GM23338 (cell line): ENCODE data around the gene KIAA0232. TPM values are rescaled to one million over a fixed set of nuclear protein-coding genes. Genes with fewer than 3 reads are reported as not detected.

ENCODE experiments used
- ATAC-seq: fragments of 200-7000 bp; cut with Tn5 transposase; 3 replicates; pipeline ENCODE4 v1.9.1; 2020
- DNase-seq: peaks from one replicate; pipeline ENCODE4 v3.0.0-alpha.2; 2015; ENCODE audit warnings: low spot score
- H2AFZ ChIP-seq: fragments of 200-600 bp; sonication (generic); 2 replicates; pipeline ENCODE4 v1.8.0; 2016; ENCODE audit warnings: antibody characterized with exemption, mild to moderate bottlenecking, moderate library complexity
- H3F3A ChIP-seq: fragments of 200-600 bp; sonication (generic); replicated peaks from 2 replicates; pipeline ENCODE4 v1.8.0; 2017; ENCODE audit warnings: antibody characterized with exemption, mixed run types, low read depth
- H3K27ac ChIP-seq: fragments of 200-600 bp; sonication (generic); 2 replicates; pipeline ENCODE4 v1.6.1; 2016; ENCODE audit warnings: low read depth
- H3K27me3 ChIP-seq: fragments of 200-600 bp; sonication (generic); 2 replicates; pipeline ENCODE4 v1.8.0; 2016; ENCODE audit warnings: mild to moderate bottlenecking, mixed run types, moderate library complexity; ENCODE audit not compliant: insufficient read depth
- H3K36me3 ChIP-seq: fragments of 200-600 bp; sonication (generic); 2 replicates; pipeline ENCODE4 v1.8.0; 2016; ENCODE audit warnings: mild to moderate bottlenecking; ENCODE audit not compliant: insufficient read depth
- H3K4me1 ChIP-seq: fragments of 200-600 bp; sonication (generic); 2 replicates; pipeline ENCODE4 v1.8.0; 2016; ENCODE audit warnings: mild to moderate bottlenecking, moderate library complexity; ENCODE audit not compliant: insufficient read depth
- H3K4me2 ChIP-seq: fragments of 200-600 bp; sonication (generic); 2 replicates; pipeline ENCODE4 v1.7.1; 2017; ENCODE audit warnings: mixed run types
- H3K4me3 ChIP-seq: fragments of 200-600 bp; sonication (generic); 2 replicates; pipeline ENCODE4 v1.6.1; 2016; ENCODE audit warnings: mixed run types
- H3K79me2 ChIP-seq: fragments of 200-600 bp; sonication (generic); replicated peaks from 2 replicates; pipeline ENCODE4 v1.8.0; 2017; ENCODE audit warnings: mild to moderate bottlenecking; ENCODE audit not compliant: insufficient read depth
- H3K9me2 ChIP-seq: fragments of 200-600 bp; sonication (generic); 2 replicates; pipeline ENCODE4 v1.8.0; 2017; ENCODE audit not compliant: insufficient read depth
- H4K20me1 ChIP-seq: fragments of 200-600 bp; sonication (generic); replicated peaks from 2 replicates; pipeline ENCODE4 v1.8.0; 2017; ENCODE audit warnings: mild to moderate bottlenecking; ENCODE audit not compliant: insufficient read depth
- H3K27ac Mint-ChIP-seq: 2 replicates; pipeline ENCODE4 v1.8.0; 2020; ENCODE audit warnings: inconsistent platforms, mild to moderate bottlenecking, moderate library complexity, mixed read lengths
- H3K27me3 Mint-ChIP-seq: 3 replicates; pipeline ENCODE4 v1.8.0; 2022; ENCODE audit warnings: low read depth, mild to moderate bottlenecking, moderate library complexity, mixed read lengths, inconsistent platforms; ENCODE audit not compliant: insufficient read depth, poor library complexity
- H3K36me3 Mint-ChIP-seq: 3 replicates; pipeline ENCODE4 v1.8.0; 2021; ENCODE audit warnings: low read depth, mild to moderate bottlenecking, inconsistent platforms, moderate library complexity, mixed read lengths
- H3K4me1 Mint-ChIP-seq: 3 replicates; pipeline ENCODE4 v1.8.0; 2020; ENCODE audit warnings: mild to moderate bottlenecking, inconsistent platforms, mixed read lengths
- H3K4me3 Mint-ChIP-seq: 3 replicates; pipeline ENCODE4 v1.8.0; 2021; ENCODE audit warnings: moderate library complexity, mild to moderate bottlenecking, inconsistent platforms, mixed read lengths
- H3K9me3 Mint-ChIP-seq: 3 replicates; pipeline ENCODE4 v1.8.0; 2020; ENCODE audit warnings: moderate library complexity, mild to moderate bottlenecking, inconsistent platforms, mixed read lengths
- CREB1 ChIP-seq: fragments of 250-450 bp; sonication (Bioruptor Pico); IDR thresholded peaks from 2 replicates; pipeline ENCODE4 v1.5.0; 2020; ENCODE audit warnings: low read depth, mild to moderate bottlenecking, moderate library complexity
- CTCF ChIP-seq, 2 experiments: fragments of 200-600 bp in 1 of 2; sonication (generic) in 1 of 2; conservative IDR thresholded peaks; 2 replicates each; pipeline versions ENCODE4 v1.5.1 to v1.6.1; 2016 to 2017; ENCODE audit warnings: antibody characterized with exemption in 2 of 2, low read depth in 2 of 2, mild to moderate bottlenecking in 2 of 2, moderate library complexity in 1 of 2
- ETS1 ChIP-seq: IDR thresholded peaks from 2 replicates; pipeline ENCODE4 v1.6.1; 2016; ENCODE audit warnings: antibody characterized with exemption
- EZH2phosphoT487 ChIP-seq: fragments of 200-600 bp; sonication (generic); IDR thresholded peaks from one replicate; pipeline ENCODE4 v1.8.1; 2018; ENCODE audit warnings: antibody characterized with exemption; ENCODE audit not compliant: unreplicated experiment
- JUNB ChIP-seq: IDR thresholded peaks from one replicate; pipeline ENCODE4 v1.6.1; 2016; ENCODE audit warnings: antibody characterized with exemption; ENCODE audit not compliant: unreplicated experiment
- NANOG ChIP-seq: IDR thresholded peaks from 2 replicates; pipeline ENCODE4 v1.6.1; 2016; ENCODE audit warnings: antibody characterized with exemption, borderline replicate concordance
- POLR2AphosphoS5 ChIP-seq: IDR thresholded peaks from 2 replicates; pipeline ENCODE4 v1.6.1; 2016; ENCODE audit warnings: antibody characterized with exemption, low read depth
- REST ChIP-seq: IDR thresholded peaks from one replicate; pipeline ENCODE4 v1.6.1; 2018; ENCODE audit warnings: antibody characterized with exemption; ENCODE audit not compliant: unreplicated experiment
- STAT1 ChIP-seq: IDR thresholded peaks from one replicate; pipeline ENCODE4 v1.6.1; 2016; ENCODE audit warnings: antibody characterized with exemption; ENCODE audit not compliant: unreplicated experiment
- ZNF114 ChIP-seq: fragments of 250-450 bp; sonication (Bioruptor Pico); IDR thresholded peaks from 2 replicates; pipeline ENCODE4 v1.5.0; 2020; ENCODE audit warnings: mild to moderate bottlenecking, moderate library complexity
- ZNF331 ChIP-seq: fragments of 250-450 bp; sonication (Bioruptor Pico); IDR thresholded peaks from 2 replicates; pipeline ENCODE4 v1.5.0; 2020; ENCODE audit warnings: low read depth, mild to moderate bottlenecking, moderate library complexity
- polyA plus RNA-seq: library from polyadenylated mRNA; unstranded; fragments of >200 nt; fragmentation: Nextera tagmentation; extraction: Ambion mirVana; gene quantifications from 2 replicates; pipeline ENCODE4 v1.2.1, GENCODE V29; 2016
- total RNA-seq: library from RNA; depleted of rRNA; stranded (reverse); fragments of >200 nt; shearing (Covaris generic); gene quantifications from 2 replicates; pipeline ENCODE4 v1.2.3, GENCODE V29; 2014

Gene KIAA0232
- total and polyA plus RNA-seq, 2 experiments from 2014 or later: 14.3 to 34.9 TPM

GRCh38 chr4:6775746-6776145 lies 6.8 kb upstream of the KIAA0232 start:
- H2AFZ ChIP-seq: no peak overlapping the region
- TF ChIP-seq EZH2phosphoT487 (no peak), ZNF114 (CRISPR knock-in tag) (no peak), POLR2AphosphoS5 (no peak), CREB1 (no peak), STAT1 (no peak), CTCF (conservative IDR thresholded peaks at IDR 0.05; ENCODE audit: low read depth in 2 of 2) (no peak; a peak in 1 of 4 replicates), NANOG (no peak), ETS1 (no peak), ZNF331 (CRISPR knock-in tag) (no peak), JUNB (no peak)
- ATAC-seq (no peak), DNase-seq (no peak)
- H3K27me3 Mint-ChIP-seq: peaks cover 7% of the 10 kb centered on the region
- no peaks in the 10 kb centered on the region for H3K9me3 Mint-ChIP-seq
- no peaks in the 10 kb centered on the region for H3K79me2 ChIP-seq
- H3K27ac Mint-ChIP-seq: no peak overlapping the region
- no peak overlapping the region for H3K4me3 ChIP-seq
- H3K36me3 Mint-ChIP-seq: no peaks in the 10 kb centered on the region
- H3K9me2 ChIP-seq: no peaks in the 10 kb centered on the region
- no peak overlapping the region for H3K4me2 ChIP-seq
- peaks cover 18% of the 10 kb centered on the region; the same call in 2 of the 3 replicates for H3K4me1 Mint-ChIP-seq
- peaks cover 11% of the 10 kb centered on the region for H3K4me1 ChIP-seq
- H3K27ac ChIP-seq: no peak overlapping the region
- no peaks in the 10 kb centered on the region for H3K36me3 ChIP-seq
- peaks cover 6% of the 10 kb centered on the region; the same call in 1 of the 2 replicates for H3F3A ChIP-seq
- no peak overlapping the region for H3K4me3 Mint-ChIP-seq
- no peaks in the 10 kb centered on the region for H4K20me1 ChIP-seq
- H3K27me3 ChIP-seq: peaks cover 1% of the 10 kb centered on the region; the same call in 1 of the 2 replicates

- ATAC-seq (no peak), DNase-seq (no peak)
- Mint-ChIP-seq H3K27me3 (peaks cover 7% of the 10 kb centered on the region), H3K27ac (no peak overlapping the region), H3K36me3 (no peaks in the 10 kb centered on the region), H3K4me3 (no peak overlapping the region), H3K9me3 (no peaks in the 10 kb centered on the region), H3K4me1 (peaks cover 24% of the 10 kb centered on the region; the same call in 2 of the 3 replicates)
- Histone ChIP-seq H3K4me2 (no peak overlapping the region), H3K27me3 (peaks cover 6% of the 10 kb centered on the region; the same call in 1 of the 2 replicates), H3K9me2 (no peaks in the 10 kb centered on the region), H3K4me3 (no peak overlapping the region), H4K20me1 (no peaks in the 10 kb centered on the region), H3K27ac (no peak overlapping the region), H3F3A (peaks cover 13% of the 10 kb centered on the region), H3K4me1 (peaks cover 21% of the 10 kb centered on the region), H3K79me2 (no peaks in the 10 kb centered on the region), H2AFZ (no peak overlapping the region), H3K36me3 (no peaks in the 10 kb centered on the region)
- TF ChIP-seq EZH2phosphoT487 (no peak), POLR2AphosphoS5 (no peak), JUNB (no peak), CREB1 (no peak), NANOG (no peak), REST (no peak)
These were observed 5.4 kb upstream of the KIAA0232 start for GRCh38 chr4:6776920-6777635.
